ENCODE data around the gene GPATCH2L. TPM values are rescaled to one million over a fixed set of nuclear protein-coding genes. Genes with fewer than 3 reads are reported as not detected.

Gene GPATCH2L
- total RNA-seq = 59.1 and 67.3 TPM in 2 replicates

DNA sequence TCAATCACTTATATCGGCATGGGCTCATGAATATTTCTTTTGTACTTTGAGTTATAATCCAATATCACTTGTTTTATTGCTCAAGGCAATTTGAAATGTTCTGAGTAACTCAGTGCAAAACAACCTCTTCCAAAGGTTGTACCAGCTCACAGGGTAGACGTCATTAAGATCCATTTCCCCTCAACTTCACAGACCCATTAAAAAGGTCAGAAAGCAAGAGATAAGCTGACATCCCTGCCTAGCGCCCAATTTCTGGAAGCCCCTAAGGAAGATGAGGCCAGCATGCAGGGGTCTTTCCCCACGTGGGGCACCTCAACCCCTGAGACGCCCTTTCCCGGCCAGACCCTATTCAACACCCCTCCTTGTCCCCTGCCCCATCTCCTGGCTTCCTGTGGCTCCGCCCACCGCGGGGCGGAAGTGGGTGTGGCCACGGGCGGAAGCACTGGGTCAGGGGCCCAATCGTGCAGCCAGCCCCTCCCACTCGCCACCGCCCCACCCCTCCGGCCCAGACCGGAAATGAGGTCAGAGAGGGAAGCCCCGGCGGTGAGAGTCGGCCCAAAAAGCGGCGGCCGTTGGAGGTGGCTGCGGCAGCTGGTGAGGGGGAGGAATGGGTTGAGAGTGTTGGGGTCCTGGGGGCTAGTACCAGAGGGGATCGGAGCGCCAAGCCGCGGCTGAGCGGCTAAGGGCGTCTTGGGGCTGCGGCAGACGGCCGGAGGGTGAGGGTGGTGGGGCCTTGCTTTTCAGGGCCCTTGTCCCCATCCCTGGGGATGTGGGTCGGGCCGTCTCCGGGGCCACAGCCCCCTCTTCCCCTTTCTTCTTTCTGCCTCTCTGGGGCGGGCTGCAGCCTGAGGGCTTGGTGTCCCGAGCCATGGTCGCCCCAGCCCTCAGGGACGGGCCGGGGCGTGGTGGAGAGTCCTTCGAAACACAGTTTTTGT, at the start of gene GPATCH2L:
TSS of gene GPATCH2L (plus strand) at position 525 of the 935 bp plus-strand sequence. CDS start 2,442 bp downstream, outside the sequence.
- H3K27me3 Mint-ChIP-seq (ENCODE audit: low read depth) = peaks cover 2% of the 10 kb centered on the region

DNA sequence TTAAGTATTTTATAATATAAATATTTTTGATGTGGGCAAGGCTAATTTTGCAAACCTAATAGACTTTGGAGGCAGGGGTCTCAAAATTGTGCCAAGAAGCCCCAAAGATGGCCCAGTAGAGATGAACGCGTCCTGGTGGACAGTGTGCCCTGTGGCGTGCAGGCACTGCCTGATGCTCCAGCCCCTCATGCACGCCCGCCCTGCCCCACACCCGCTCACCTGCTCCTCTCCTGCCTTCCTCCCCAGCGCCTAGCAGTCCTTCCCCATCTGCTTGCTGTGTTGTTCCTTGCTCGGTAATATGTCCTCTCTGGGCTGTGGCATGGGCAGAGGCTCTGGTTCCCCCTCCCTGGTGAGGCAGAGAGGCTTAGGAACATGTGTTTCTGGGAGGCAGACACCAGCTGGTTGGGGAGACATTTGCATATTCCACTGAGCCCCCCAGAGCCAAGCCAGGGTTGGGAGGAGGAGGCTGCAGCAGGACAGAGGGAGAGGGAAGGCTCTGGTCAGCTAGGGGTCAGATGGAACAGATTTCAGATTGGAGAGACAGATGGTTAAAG, 46.8 kb upstream of the GPATCH2L start:
- DNase-seq (ENCODE audit: low spot score) = no peak
- Mint-ChIP-seq H3K9me3 (no peaks in the 10 kb centered on the region), H3K4me1 (ENCODE audit: low read depth) (no peaks in the 10 kb centered on the region), H3K36me3 (ENCODE audit: low read depth) (no peaks in the 10 kb centered on the region), H3K27me3 (ENCODE audit: low read depth) (no peaks in the 10 kb centered on the region), H3K4me3 (ENCODE audit: low read depth) (no peak overlapping the region), H3K27ac (no peak overlapping the region)
- intact Hi-C loops (cut with micrococcal nuclease) = no loop called here

More for the DNA sequence above, at the start of gene GPATCH2L:
- peak within 1 kb of the TSS; percentile 99 for H3K27ac Mint-ChIP-seq
- DNase-seq (ENCODE audit: low spot score) = peak; percentile 94
- H3K9me3 Mint-ChIP-seq = peaks cover 9% of the 10 kb centered on the region
- H3K4me3 Mint-ChIP-seq (ENCODE audit: low read depth) = peak within 1 kb of the TSS; percentile 96
- peaks cover 50% of the 10 kb centered on the region for H3K4me1 Mint-ChIP-seq (ENCODE audit: low read depth)
- intact Hi-C loops (cut with micrococcal nuclease) = loop anchor here (5.0 to 10.0 kb wide), 2 partner anchors 167 to 946 kb away; partner anchors contain the start of genes CIPC, IFT43 and TGFB3
- H3K36me3 Mint-ChIP-seq (ENCODE audit: low read depth) = peaks cover 46% of the 10 kb centered on the region

DNA sequence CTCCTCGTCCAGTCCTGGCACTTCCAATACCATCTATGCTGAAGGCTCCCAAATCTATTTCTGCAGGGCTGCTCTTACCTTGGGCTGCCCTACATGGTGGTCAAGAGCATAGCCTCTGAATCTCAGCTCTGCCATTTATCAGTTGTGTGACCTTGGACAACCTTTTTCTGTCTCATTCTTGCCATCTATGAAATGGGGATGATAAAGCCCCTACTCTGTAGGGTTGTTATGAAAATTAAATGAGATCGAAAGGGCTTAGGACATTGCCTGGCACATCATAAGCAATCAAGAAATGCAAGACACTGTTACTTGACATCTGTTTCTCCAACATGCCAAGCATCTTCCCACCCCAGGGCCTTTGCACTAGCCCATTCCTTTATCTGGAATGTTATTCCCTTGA, 45.5 kb upstream of the GPATCH2L start:
- H3K36me3 Mint-ChIP-seq (ENCODE audit: low read depth) = no peaks in the 10 kb centered on the region
- H3K9me3 Mint-ChIP-seq = no peaks in the 10 kb centered on the region
- intact Hi-C loops (cut with micrococcal nuclease) = no loop called here
- H3K4me1 Mint-ChIP-seq (ENCODE audit: low read depth) = no peaks in the 10 kb centered on the region
- H3K4me3 Mint-ChIP-seq (ENCODE audit: low read depth) = no peak overlapping the region
- H3K27ac Mint-ChIP-seq = no peak overlapping the region
- no peaks in the 10 kb centered on the region for H3K27me3 Mint-ChIP-seq (ENCODE audit: low read depth)
- DNase-seq (ENCODE audit: low spot score) = no peak

GRCh38 chr14:76109087-76109880, 42.4 kb upstream of the GPATCH2L start:
- intact Hi-C loops (cut with micrococcal nuclease) = no loop called here

GRCh38 chr14:76112889-76113624, 38.7 kb upstream of the GPATCH2L start:
- DNase-seq (ENCODE audit: low spot score) = no peak
- Mint-ChIP-seq H3K27ac (no peak overlapping the region), H3K36me3 (ENCODE audit: low read depth) (no peaks in the 10 kb centered on the region), H3K4me1 (ENCODE audit: low read depth) (no peaks in the 10 kb centered on the region), H3K27me3 (ENCODE audit: low read depth) (no peaks in the 10 kb centered on the region), H3K9me3 (no peaks in the 10 kb centered on the region), H3K4me3 (ENCODE audit: low read depth) (no peak overlapping the region)
- intact Hi-C loops (cut with micrococcal nuclease) = no loop called here

More at GRCh38 chr14:76109087-76109880, 42.4 kb upstream of the GPATCH2L start:
- Mint-ChIP-seq H3K9me3 (no peaks in the 10 kb centered on the region), H3K4me3 (ENCODE audit: low read depth) (no peak overlapping the region), H3K27ac (no peak overlapping the region), H3K27me3 (ENCODE audit: low read depth) (no peaks in the 10 kb centered on the region), H3K4me1 (ENCODE audit: low read depth) (no peaks in the 10 kb centered on the region), H3K36me3 (ENCODE audit: low read depth) (no peaks in the 10 kb centered on the region)
- DNase-seq (ENCODE audit: low spot score) = no peak

DNA sequence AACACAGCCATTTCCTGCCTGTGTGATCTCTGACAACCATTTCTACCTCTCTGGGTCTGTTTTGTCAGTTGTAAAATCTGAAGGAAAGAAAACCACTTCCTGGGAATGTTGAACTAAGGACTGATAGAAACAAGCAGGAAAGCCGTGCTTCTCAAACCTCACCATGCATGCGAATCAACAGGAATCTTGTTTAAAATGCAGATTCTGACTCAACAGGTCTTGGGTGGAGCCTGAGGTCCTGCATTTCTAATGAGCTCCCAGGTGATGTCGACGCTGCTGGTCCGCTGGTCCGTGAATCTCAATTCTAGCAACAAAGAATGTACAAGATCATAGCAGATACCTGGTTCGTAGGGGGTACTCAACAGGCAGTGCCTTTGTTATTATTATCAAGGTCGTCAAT, 38.0 kb upstream of the GPATCH2L start:
- no peak for DNase-seq (ENCODE audit: low spot score)
- intact Hi-C loops (cut with micrococcal nuclease) = no loop called here
- H3K36me3 Mint-ChIP-seq (ENCODE audit: low read depth) = no peaks in the 10 kb centered on the region
- no peaks in the 10 kb centered on the region for H3K9me3 Mint-ChIP-seq
- H3K27ac Mint-ChIP-seq = no peak overlapping the region
- no peaks in the 10 kb centered on the region for H3K4me1 Mint-ChIP-seq (ENCODE audit: low read depth)
- no peaks in the 10 kb centered on the region for H3K27me3 Mint-ChIP-seq (ENCODE audit: low read depth)
- no peak overlapping the region for H3K4me3 Mint-ChIP-seq (ENCODE audit: low read depth)

DNA sequence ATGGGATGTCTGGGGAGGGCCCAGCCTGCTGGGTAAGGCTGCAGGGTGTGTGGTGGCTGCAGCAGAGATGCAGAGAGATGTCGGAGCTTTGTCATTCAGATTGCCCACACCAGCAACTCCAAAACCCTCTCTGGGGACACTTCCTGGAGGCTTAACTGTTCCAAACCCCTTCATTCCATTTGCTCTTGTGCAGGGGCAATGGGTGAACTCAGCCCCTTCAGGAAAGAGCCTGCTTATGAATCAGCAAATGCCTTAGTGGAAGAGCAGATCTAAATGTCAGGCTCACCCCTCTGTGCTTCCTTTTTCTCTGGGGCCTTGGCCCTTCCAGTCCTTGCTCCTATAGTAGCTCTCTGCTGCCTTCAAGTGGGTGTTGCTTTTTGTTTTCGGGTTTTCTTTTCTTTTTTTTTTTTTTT, 36.7 kb upstream of the GPATCH2L start:
- H3K36me3 Mint-ChIP-seq (ENCODE audit: low read depth) = no peaks in the 10 kb centered on the region
- H3K27me3 Mint-ChIP-seq (ENCODE audit: low read depth) = no peaks in the 10 kb centered on the region
- intact Hi-C loops (cut with micrococcal nuclease) = no loop called here
- H3K27ac Mint-ChIP-seq = no peak overlapping the region
- no peak for DNase-seq (ENCODE audit: low spot score)
- H3K4me3 Mint-ChIP-seq (ENCODE audit: low read depth) = no peak overlapping the region
- H3K9me3 Mint-ChIP-seq = no peaks in the 10 kb centered on the region
- no peaks in the 10 kb centered on the region for H3K4me1 Mint-ChIP-seq (ENCODE audit: low read depth)

- Mint-ChIP-seq H3K36me3 (ENCODE audit: low read depth) (no peaks in the 10 kb centered on the region), H3K27ac (no peak overlapping the region), H3K4me1 (ENCODE audit: low read depth) (no peaks in the 10 kb centered on the region), H3K9me3 (no peaks in the 10 kb centered on the region), H3K27me3 (ENCODE audit: low read depth) (no peaks in the 10 kb centered on the region), H3K4me3 (ENCODE audit: low read depth) (no peak overlapping the region)
- DNase-seq (ENCODE audit: low spot score) = no peak
- intact Hi-C loops (cut with micrococcal nuclease) = no loop called here
Measured at GRCh38 chr14:76117789-76118484, 33.8 kb upstream of the GPATCH2L start.

DNA sequence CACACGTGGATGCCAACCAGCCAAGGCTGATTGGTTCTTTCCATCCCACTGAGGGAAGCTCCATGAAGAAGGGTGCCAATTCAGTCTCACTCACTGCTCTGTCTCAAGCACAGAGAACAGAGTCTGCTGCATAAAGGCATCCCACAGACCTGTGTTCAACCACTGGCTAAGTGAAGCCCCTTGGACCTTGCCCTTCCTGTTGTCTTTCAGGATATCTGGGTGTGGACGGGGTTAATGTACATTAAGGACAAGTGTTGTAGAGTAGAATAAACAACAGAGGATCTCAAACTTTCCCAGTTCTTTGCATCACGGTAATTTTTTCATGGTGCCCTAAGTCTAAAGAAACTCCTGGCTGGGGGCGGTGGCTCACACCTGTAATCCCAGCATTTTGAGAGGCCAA, 33.1 kb upstream of the GPATCH2L start:
- no peak for DNase-seq (ENCODE audit: low spot score)
- Mint-ChIP-seq H3K27me3 (ENCODE audit: low read depth) (no peaks in the 10 kb centered on the region), H3K9me3 (no peaks in the 10 kb centered on the region), H3K4me1 (ENCODE audit: low read depth) (no peaks in the 10 kb centered on the region), H3K27ac (no peak overlapping the region), H3K36me3 (ENCODE audit: low read depth) (no peaks in the 10 kb centered on the region), H3K4me3 (ENCODE audit: low read depth) (no peak overlapping the region)
- intact Hi-C loops (cut with micrococcal nuclease) = no loop called here

GRCh38 chr14:76121089-76121748, 30.5 kb upstream of the GPATCH2L start:
- Mint-ChIP-seq H3K9me3 (no peaks in the 10 kb centered on the region), H3K27ac (no peak overlapping the region), H3K36me3 (ENCODE audit: low read depth) (no peaks in the 10 kb centered on the region), H3K4me1 (ENCODE audit: low read depth) (no peaks in the 10 kb centered on the region), H3K4me3 (ENCODE audit: low read depth) (no peak overlapping the region), H3K27me3 (ENCODE audit: low read depth) (no peaks in the 10 kb centered on the region)
- DNase-seq (ENCODE audit: low spot score) = no peak
- intact Hi-C loops (cut with micrococcal nuclease) = no loop called here

GRCh38 chr14:76123426-76124225, 28.1 kb upstream of the GPATCH2L start:
- Mint-ChIP-seq H3K36me3 (ENCODE audit: low read depth) (no peaks in the 10 kb centered on the region), H3K4me1 (ENCODE audit: low read depth) (no peaks in the 10 kb centered on the region), H3K4me3 (ENCODE audit: low read depth) (no peak overlapping the region), H3K9me3 (no peaks in the 10 kb centered on the region), H3K27me3 (ENCODE audit: low read depth) (peaks cover 2% of the 10 kb centered on the region), H3K27ac (no peak overlapping the region)
- intact Hi-C loops (cut with micrococcal nuclease) = no loop called here
- no peak for DNase-seq (ENCODE audit: low spot score)

Data from activated T-helper 2 cell treated with anti-CD3 and anti-CD28 coated beads, Interferon-gamma antibody, Interleukin-2, Interleukin-4, amounts not matched to agents 10 μg/mL and 5 μg/mL and 100 μg/mL, durations not matched to agents 14 hours and 24 hours and 36 hours (primary cell).